Liver (tissue), 9 donors: ENCODE measurements around the gene ZGPAT. TPM values are rescaled to one million over a fixed set of nuclear protein-coding genes. Genes with fewer than 3 reads are reported as not detected.
A peak's percentile ranks its signal among the peaks of the same experiment; 100 is the strongest.

Experiments used
- DNase-seq: peaks from one replicate; pipeline ENCODE4 v3.0.0-alpha.2; 2017; ENCODE audit warnings: low spot score
- H3K27ac ChIP-seq, 2 donors: one replicate each; pipeline ENCODE4 v1.7.0; 2013; ENCODE audit warnings: inconsistent platforms in 2 of 2, low read length in 2 of 2, control low read depth in 1 of 2, low read depth in 1 of 2, mild to moderate bottlenecking in 1 of 2
- H3K27me3 ChIP-seq, 4 donors: one replicate each; pipeline versions ENCODE4 v1.6.1 to v1.7.0; 2013; ENCODE audit warnings: low read length in 3 of 4, inconsistent platforms in 1 of 4, mild to moderate bottlenecking in 1 of 4, moderate library complexity in 1 of 4; ENCODE audit not compliant: control insufficient read depth in 4 of 4, insufficient read depth in 4 of 4
- H3K36me3 ChIP-seq, 4 donors: one replicate each; pipeline versions ENCODE4 v1.6.1 to v1.7.0; 2013; ENCODE audit warnings: low read length in 3 of 4, mild to moderate bottlenecking in 3 of 4, low read depth in 1 of 4, moderate library complexity in 1 of 4; ENCODE audit not compliant: control insufficient read depth in 4 of 4, insufficient read depth in 3 of 4
- H3K4me1 ChIP-seq, 4 donors: one replicate each; pipeline versions ENCODE4 v1.6.1 to v1.7.0; 2013; ENCODE audit warnings: low read length in 3 of 4, mild to moderate bottlenecking in 3 of 4, moderate library complexity in 1 of 4; ENCODE audit not compliant: control insufficient read depth in 4 of 4, insufficient read depth in 4 of 4
- H3K4me3 ChIP-seq, 3 donors: one replicate each; pipeline versions ENCODE4 v1.6.1 to v1.7.0; 2013; ENCODE audit warnings: low read length in 3 of 3, control low read depth in 1 of 3, low read depth in 1 of 3, mild to moderate bottlenecking in 1 of 3
- H3K9ac ChIP-seq, 2 donors: one replicate each; pipeline ENCODE4 v1.7.0; 2013; ENCODE audit warnings: low read length in 2 of 2, mild to moderate bottlenecking in 2 of 2, moderate library complexity in 2 of 2, control low read depth in 1 of 2, low read depth in 1 of 2
- H3K9me3 ChIP-seq, 4 donors: one replicate each; pipeline versions ENCODE4 v1.6.1 to v1.7.0; 2013; ENCODE audit warnings: low read length in 3 of 4; ENCODE audit not compliant: control insufficient read depth in 4 of 4
- ATF3 ChIP-seq: IDR thresholded peaks from 2 replicates; pipeline ENCODE4 v1.6.1; 2016; ENCODE audit warnings: antibody characterized with exemption
- CTCF ChIP-seq: fragments of 150-350 bp; IDR thresholded peaks from 2 replicates; pipeline ENCODE4 v1.5.1; 2017; ENCODE audit warnings: improper control_type of control experiment, low read depth, low read length; ENCODE audit not compliant: missing input control
- EGR1 ChIP-seq, 2 donors: IDR thresholded peaks; 2 replicates each; pipeline ENCODE4 v1.6.1; 2016 to 2018; ENCODE audit warnings: antibody characterized with exemption in 2 of 2, low read depth in 2 of 2
- FOXA1 ChIP-seq: IDR thresholded peaks from 2 replicates; pipeline ENCODE4 v1.6.1; 2016; ENCODE audit warnings: antibody characterized with exemption
- FOXA2 ChIP-seq: IDR thresholded peaks from 2 replicates; pipeline ENCODE4 v1.6.1; 2016; ENCODE audit warnings: antibody characterized with exemption
- GABPA ChIP-seq, 2 donors: IDR thresholded peaks in 1 of 2; conservative IDR thresholded peaks in 1 of 2; 2 replicates each; pipeline ENCODE4 v1.6.1; 2016; ENCODE audit warnings: antibody characterized with exemption in 2 of 2, mild to moderate bottlenecking in 1 of 2, moderate library complexity in 1 of 2
- HNF4G ChIP-seq: IDR thresholded peaks from 2 replicates; pipeline ENCODE4 v1.6.1; 2016; ENCODE audit warnings: antibody characterized with exemption
- MAX ChIP-seq: IDR thresholded peaks from 2 replicates; pipeline ENCODE4 v1.6.1; 2016; ENCODE audit warnings: antibody characterized with exemption
- NR2F2 ChIP-seq: IDR thresholded peaks from 2 replicates; pipeline ENCODE4 v1.6.1; 2016; ENCODE audit warnings: antibody characterized with exemption
- RAD21 ChIP-seq, 2 donors: IDR thresholded peaks; 2 replicates each; pipeline ENCODE4 v1.6.1; 2016; ENCODE audit warnings: antibody characterized with exemption in 2 of 2, mild to moderate bottlenecking in 2 of 2
- REST ChIP-seq: IDR thresholded peaks from 2 replicates; pipeline ENCODE4 v1.6.1; 2016; ENCODE audit warnings: antibody characterized with exemption, mild to moderate bottlenecking
- RXRA ChIP-seq, 2 donors: IDR thresholded peaks; 2 replicates each; pipeline ENCODE4 v1.6.1; 2017 to 2018; ENCODE audit warnings: antibody characterized with exemption in 2 of 2, mild to moderate bottlenecking in 1 of 2
- SP1 ChIP-seq: IDR thresholded peaks from 2 replicates; pipeline ENCODE4 v1.6.1; 2018; ENCODE audit warnings: antibody characterized with exemption, mild to moderate bottlenecking
- TAF1 ChIP-seq: conservative IDR thresholded peaks from 2 replicates; pipeline ENCODE4 v1.6.1; 2016; ENCODE audit warnings: antibody characterized with exemption, mild to moderate bottlenecking
- YY1 ChIP-seq: IDR thresholded peaks from 2 replicates; pipeline ENCODE4 v1.6.1; 2016; ENCODE audit warnings: antibody characterized with exemption, mild to moderate bottlenecking
- ZBTB33 ChIP-seq: IDR thresholded peaks from 2 replicates; pipeline ENCODE4 v1.6.1; 2016; ENCODE audit warnings: antibody characterized with exemption
- WGBS: extraction: QIAGEN DNeasy Blood & Tissue Kit; methylation state at CpG from one replicate; pipeline ENCODE4 v1.1.7; 2013; 5-methylcytosine and 5-hydroxymethylcytosine counted together
- polyA plus RNA-seq, 2 donors: library from polyadenylated mRNA; stranded (reverse) in 1 of 2; unstranded in 1 of 2; fragments of 200-250 nt in 1 of 2; fragments of >200 nt in 1 of 2; fragmentation: Nextera tagmentation in 1 of 2; extraction: Ambion mirVana in 1 of 2; gene quantifications; one replicate each; pipeline versions ENCODE4 v1.2.1 to v1.2.3, GENCODE V29; 2013 to 2015
- total RNA-seq, 2 donors: library from RNA; depleted of rRNA; stranded (reverse); fragments of >200 nt; gene quantifications; one replicate each; pipeline ENCODE4 v1.2.3, GENCODE V29; 2014
- donor health status: healthy.
- donor health status: healthy.
- donor health status: healthy.
- donor health status: healthy.
- donor health status: healthy.

Gene ZGPAT
- total and polyA plus RNA-seq, 4 donors: 10.3 to 90.5 (median 20.5) TPM

GRCh38 chr20:63751471-63752271, 43.8 kb downstream of the ZGPAT start:
- no peak overlapping the region for H3K9ac ChIP-seq
- no peaks in the 10 kb centered on the region for H3K27me3 ChIP-seq
- no peak for TF ChIP-seq GABPA (IDR thresholded peaks at IDR 0.05 in 1 of 2, conservative IDR thresholded peaks at IDR 0.05 in 1 of 2)
- no peak for TF ChIP-seq MAX
- TF ChIP-seq ZBTB33: no peak
- no peak for TF ChIP-seq EGR1 (IDR thresholded peaks at IDR 0.05; ENCODE audit: low read depth in 2 of 2)
- no peak for TF ChIP-seq REST
- no peak for TF ChIP-seq SP1
- no peak for TF ChIP-seq CTCF
- TF ChIP-seq TAF1: no peak
- TF ChIP-seq FOXA2: no peak
- no peak for TF ChIP-seq YY1
- no peak for TF ChIP-seq RXRA (IDR thresholded peaks at IDR 0.05)
- no peak for TF ChIP-seq NR2F2
- no peak for TF ChIP-seq FOXA1
- H3K36me3 ChIP-seq: no peaks in the 10 kb centered on the region
- peak overlapping the region in 1 of 2 donors; percentile 20 for H3K27ac ChIP-seq
- DNase-seq: no peak
- H3K4me1 ChIP-seq: no peaks in the 10 kb centered on the region
- H3K9me3 ChIP-seq: no peaks in the 10 kb centered on the region
- H3K4me3 ChIP-seq: no peak overlapping the region
- WGBS: 67% methylated on average over 45 of the region's 45 CpGs

- Histone ChIP-seq H3K4me1 (no peaks in the 10 kb centered on the region), H3K27me3 (no peaks in the 10 kb centered on the region), H3K27ac (no peak overlapping the region), H3K36me3 (no peaks in the 10 kb centered on the region), H3K4me3 (no peak overlapping the region), H3K9ac (no peak overlapping the region), H3K9me3 (no peaks in the 10 kb centered on the region)
- WGBS: 95% methylated on average over 50 of the region's 50 CpGs
- DNase-seq: no peak
- TF ChIP-seq GABPA (IDR thresholded peaks at IDR 0.05 in 1 of 2, conservative IDR thresholded peaks at IDR 0.05 in 1 of 2): no peak
- no peak for TF ChIP-seq MAX
- TF ChIP-seq SP1: no peak
- TF ChIP-seq ATF3: no peak
- no peak for TF ChIP-seq HNF4G
- no peak for TF ChIP-seq EGR1 (IDR thresholded peaks at IDR 0.05; ENCODE audit: low read depth in 2 of 2)
- no peak for TF ChIP-seq REST
- no peak for TF ChIP-seq NR2F2
- no peak for TF ChIP-seq TAF1
- TF ChIP-seq YY1: no peak
- TF ChIP-seq FOXA1: no peak
- no peak for TF ChIP-seq RAD21 (IDR thresholded peaks at IDR 0.05)
Observed at GRCh38 chr20:63752411-63753101, 44.7 kb downstream of the ZGPAT start.
